Breast epithelium (tissue), 3 donors: ENCODE data around the gene MSANTD3.

Experiments
- POLR2A ChIP-seq: fragments of 450-650 bp; IDR thresholded peaks from one replicate; pipeline ENCODE4 v1.6.1; 2016; ENCODE audit warnings: antibody characterized with exemption, mild to moderate bottlenecking, moderate library complexity
- POLR2AphosphoS5 ChIP-seq, 3 donors: sonication (generic); formaldehyde crosslinking; IDR thresholded peaks; one replicate each; pipeline ENCODE4 v1.6.1; 2017; ENCODE audit warnings: antibody characterized with exemption in 3 of 3
- TF ChIP-seq, protein P1 (sequence below), 3 donors: fragments of 450-650 bp; IDR thresholded peaks; one replicate each; pipeline ENCODE4 v1.5.1; 2016 to 2017; ENCODE audit warnings: antibody characterized with exemption in 3 of 3, mild to moderate bottlenecking in 3 of 3, moderate library complexity in 3 of 3

DNA sequence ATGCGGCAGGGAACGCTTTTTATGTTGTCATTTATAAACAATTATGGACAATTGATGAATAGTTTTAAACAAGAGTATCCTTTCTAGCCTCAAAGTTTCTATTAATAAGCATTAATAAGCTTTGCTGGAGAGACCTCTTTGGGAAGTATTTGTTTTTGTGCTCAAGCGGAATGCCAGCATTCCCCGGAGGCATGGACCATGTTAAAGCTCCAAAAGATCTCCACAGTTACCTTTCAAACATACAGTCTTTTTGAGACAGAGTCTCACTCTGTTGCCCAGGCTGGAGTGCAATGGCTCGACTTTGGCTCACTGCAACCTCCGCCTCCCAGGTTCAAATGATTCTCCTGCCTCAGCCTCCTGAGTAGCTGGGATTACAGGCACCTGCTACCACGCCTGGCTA is 9.6 kb downstream of the MSANTD3 start:
- TF ChIP-seq, protein P1, sequence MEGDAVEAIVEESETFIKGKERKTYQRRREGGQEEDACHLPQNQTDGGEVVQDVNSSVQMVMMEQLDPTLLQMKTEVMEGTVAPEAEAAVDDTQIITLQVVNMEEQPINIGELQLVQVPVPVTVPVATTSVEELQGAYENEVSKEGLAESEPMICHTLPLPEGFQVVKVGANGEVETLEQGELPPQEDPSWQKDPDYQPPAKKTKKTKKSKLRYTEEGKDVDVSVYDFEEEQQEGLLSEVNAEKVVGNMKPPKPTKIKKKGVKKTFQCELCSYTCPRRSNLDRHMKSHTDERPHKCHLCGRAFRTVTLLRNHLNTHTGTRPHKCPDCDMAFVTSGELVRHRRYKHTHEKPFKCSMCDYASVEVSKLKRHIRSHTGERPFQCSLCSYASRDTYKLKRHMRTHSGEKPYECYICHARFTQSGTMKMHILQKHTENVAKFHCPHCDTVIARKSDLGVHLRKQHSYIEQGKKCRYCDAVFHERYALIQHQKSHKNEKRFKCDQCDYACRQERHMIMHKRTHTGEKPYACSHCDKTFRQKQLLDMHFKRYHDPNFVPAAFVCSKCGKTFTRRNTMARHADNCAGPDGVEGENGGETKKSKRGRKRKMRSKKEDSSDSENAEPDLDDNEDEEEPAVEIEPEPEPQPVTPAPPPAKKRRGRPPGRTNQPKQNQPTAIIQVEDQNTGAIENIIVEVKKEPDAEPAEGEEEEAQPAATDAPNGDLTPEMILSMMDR (IDR thresholded peaks at IDR 0.05): no peak
- TF ChIP-seq POLR2AphosphoS5 (IDR thresholded peaks at IDR 0.05) (no peak), POLR2A (no peak)
